Suprapubic skin (tissue), 4 donors: ENCODE results near the gene AIMP1. TPM values are rescaled to one million over a fixed set of nuclear protein-coding genes. Genes with fewer than 3 reads are reported as not detected.

Source experiments
- DNase-seq, 2 donors: peaks; one replicate each; pipeline ENCODE4 v3.0.0-alpha.2; 2019; ENCODE audit warnings: low spot score in 2 of 2
- H3K27ac ChIP-seq: fragments of 200-600 bp; sonication (generic); one replicate; pipeline ENCODE4 v1.5.1; 2019
- H3K27me3 ChIP-seq: fragments of 200-600 bp; sonication (generic); one replicate; pipeline ENCODE4 v1.5.1; 2019
- H3K36me3 ChIP-seq: fragments of 200-600 bp; sonication (generic); one replicate; pipeline ENCODE4 v1.5.1; 2019
- H3K4me1 ChIP-seq: fragments of 200-600 bp; sonication (generic); one replicate; pipeline ENCODE4 v1.5.1; 2019
- H3K4me3 ChIP-seq: fragments of 200-600 bp; sonication (generic); one replicate; pipeline ENCODE4 v1.5.1; 2019; ENCODE audit warnings: mild to moderate bottlenecking
- H3K9me3 ChIP-seq: fragments of 200-600 bp; sonication (generic); one replicate; pipeline ENCODE4 v1.5.1; 2019
- CTCF ChIP-seq, 2 donors: fragments of 200-600 bp in 1 of 2; fragments of 450-650 bp in 1 of 2; sonication (generic) in 1 of 2; IDR thresholded peaks; one replicate each; pipeline ENCODE4 v1.5.1; 2016 to 2019; ENCODE audit warnings: antibody characterized with exemption in 2 of 2, mild to moderate bottlenecking in 1 of 2, moderate library complexity in 1 of 2
- EP300 ChIP-seq: sonication (generic); formaldehyde crosslinking; IDR thresholded peaks from one replicate; pipeline ENCODE4 v1.6.1; 2017; ENCODE audit warnings: antibody characterized with exemption
- POLR2A ChIP-seq, 2 donors: fragments of 450-650 bp; IDR thresholded peaks; one replicate each; pipeline ENCODE4 v1.6.1; 2017; ENCODE audit warnings: antibody characterized with exemption in 2 of 2, mild to moderate bottlenecking in 2 of 2, moderate library complexity in 2 of 2
- POLR2AphosphoS5 ChIP-seq, 3 donors: sonication (generic); formaldehyde crosslinking; IDR thresholded peaks; one replicate each; pipeline ENCODE4 v1.6.1; 2017; ENCODE audit warnings: antibody characterized with exemption in 3 of 3
- WGBS: methylation state at CpG from one replicate; pipeline ENCODE4 v1.1.5; 2018; 5-methylcytosine and 5-hydroxymethylcytosine counted together
- total RNA-seq, 4 donors: library from RNA; depleted of rRNA; stranded (reverse); fragments of >200 nt; gene quantifications; one replicate each; pipeline ENCODE4 v1.1.0, GENCODE V29; 2016

AIMP1 gene
- total RNA-seq, 4 donors from 2014 or later: 17.0 to 26.6 (median 20.5) TPM

- no peaks in the 10 kb centered on the region for H3K4me1 ChIP-seq
- no peaks in the 10 kb centered on the region for H3K27me3 ChIP-seq
- H3K36me3 ChIP-seq: peaks cover 43% of the 10 kb centered on the region
- H3K27ac ChIP-seq: no peak overlapping the region
- no peak for TF ChIP-seq POLR2AphosphoS5 (IDR thresholded peaks at IDR 0.05)
- no peak for TF ChIP-seq EP300
- TF ChIP-seq CTCF (IDR thresholded peaks at IDR 0.05): no peak
- no peak for TF ChIP-seq POLR2A (IDR thresholded peaks at IDR 0.05)
- H3K4me3 ChIP-seq: no peak overlapping the region
- no peak for DNase-seq
- H3K9me3 ChIP-seq: no peaks in the 10 kb centered on the region
- WGBS: 90% methylated on average over 1 of the region's 1 CpG
These were observed 30.8 kb downstream of the AIMP1 start for GRCh38 chr4:106347167-106347566.

- Histone ChIP-seq H3K4me3 (no peak overlapping the region), H3K9me3 (no peaks in the 10 kb centered on the region), H3K27ac (no peak overlapping the region), H3K4me1 (no peaks in the 10 kb centered on the region), H3K36me3 (peaks cover 37% of the 10 kb centered on the region), H3K27me3 (no peaks in the 10 kb centered on the region)
- TF ChIP-seq EP300 (no peak), POLR2AphosphoS5 (IDR thresholded peaks at IDR 0.05) (no peak), POLR2A (IDR thresholded peaks at IDR 0.05) (no peak), CTCF (IDR thresholded peaks at IDR 0.05) (no peak)
- no peak for DNase-seq
These were observed 34.7 kb downstream of the AIMP1 start for GRCh38 chr4:106351016-106351415.

GRCh38 chr4:106353786-106354185 lies 37.4 kb downstream of the AIMP1 start:
- H3K4me3 ChIP-seq: no peak overlapping the region
- WGBS: 100% methylated on average over 1 of the region's 1 CpG
- H3K4me1 ChIP-seq: no peaks in the 10 kb centered on the region
- no peak for TF ChIP-seq POLR2A (IDR thresholded peaks at IDR 0.05)
- TF ChIP-seq CTCF (IDR thresholded peaks at IDR 0.05): no peak
- TF ChIP-seq POLR2AphosphoS5 (IDR thresholded peaks at IDR 0.05): no peak
- TF ChIP-seq EP300: no peak
- H3K27ac ChIP-seq: no peak overlapping the region
- H3K27me3 ChIP-seq: no peaks in the 10 kb centered on the region
- DNase-seq: no peak
- peaks cover 12% of the 10 kb centered on the region for H3K36me3 ChIP-seq
- H3K9me3 ChIP-seq: peaks cover 4% of the 10 kb centered on the region

GRCh38 chr4:106355193-106355592 lies 38.8 kb downstream of the AIMP1 start:
- H3K27me3 ChIP-seq: no peaks in the 10 kb centered on the region
- H3K27ac ChIP-seq: no peak overlapping the region
- no peaks in the 10 kb centered on the region for H3K4me1 ChIP-seq
- DNase-seq: no peak
- H3K4me3 ChIP-seq: no peak overlapping the region
- TF ChIP-seq POLR2A (IDR thresholded peaks at IDR 0.05): no peak
- TF ChIP-seq POLR2AphosphoS5 (IDR thresholded peaks at IDR 0.05): no peak
- no peak for TF ChIP-seq CTCF (IDR thresholded peaks at IDR 0.05)
- no peak for TF ChIP-seq EP300
- peaks cover 3% of the 10 kb centered on the region for H3K36me3 ChIP-seq
- H3K9me3 ChIP-seq: peaks cover 4% of the 10 kb centered on the region
- 60% methylated on average over 4 of the region's 4 CpGs for WGBS

GRCh38 chr4:106358899-106359298 lies 42.5 kb downstream of the AIMP1 start:
- no peak for TF ChIP-seq EP300
- no peaks in the 10 kb centered on the region for H3K36me3 ChIP-seq
- peaks cover 4% of the 10 kb centered on the region for H3K9me3 ChIP-seq
- no peaks in the 10 kb centered on the region for H3K4me1 ChIP-seq
- no peak for DNase-seq
- no peaks in the 10 kb centered on the region for H3K27me3 ChIP-seq
- H3K27ac ChIP-seq: no peak overlapping the region
- 79% methylated on average over 1 of the region's 1 CpG for WGBS
- no peak overlapping the region for H3K4me3 ChIP-seq
